H9 (cell line): ENCODE data around the gene CCN5. TPM values are rescaled to one million over a fixed set of nuclear protein-coding genes. Genes with fewer than 3 reads are reported as not detected.

Source experiments
- DNase-seq: peaks from one replicate; pipeline ENCODE4 v3.0.0-alpha.2; 2017
- H2AFZ ChIP-seq: one replicate; pipeline ENCODE4 v1.6.1; 2013; ENCODE audit warnings: mild to moderate bottlenecking, low read length, control low read depth, moderate library complexity
- H2AK5ac ChIP-seq: 2 replicates; pipeline ENCODE4 v1.6.1; 2013; ENCODE audit warnings: low read length, control low read depth, mixed read lengths; ENCODE audit not compliant: insufficient read length
- H2BK120ac ChIP-seq: one replicate; pipeline ENCODE4 v1.6.1; 2013; ENCODE audit warnings: low read depth, mild to moderate bottlenecking, low read length, control low read depth, inconsistent platforms; ENCODE audit not compliant: poor library complexity, severe bottlenecking
- H2BK12ac ChIP-seq: 2 replicates; pipeline ENCODE4 v1.6.1; 2013; ENCODE audit warnings: low read length, control low read depth, mixed read lengths, low read depth; ENCODE audit not compliant: insufficient read length
- H2BK15ac ChIP-seq: 2 replicates; pipeline ENCODE4 v1.6.1; 2013; ENCODE audit warnings: low read depth, low read length, control low read depth
- H2BK20ac ChIP-seq: one replicate; pipeline ENCODE4 v1.6.1; 2013; ENCODE audit warnings: low read depth, mild to moderate bottlenecking, low read length, control low read depth, inconsistent platforms; ENCODE audit not compliant: poor library complexity, severe bottlenecking
- H2BK5ac ChIP-seq: 2 replicates; pipeline ENCODE4 v1.6.1; 2013; ENCODE audit warnings: low read length, control low read depth, mixed read lengths; ENCODE audit not compliant: insufficient read length
- H3K14ac ChIP-seq: 2 replicates; pipeline ENCODE4 v1.6.1; 2013; ENCODE audit warnings: low read length, control low read depth; ENCODE audit not compliant: insufficient read depth
- H3K18ac ChIP-seq: 2 replicates; pipeline ENCODE4 v1.6.1; 2013; ENCODE audit warnings: low read depth, mild to moderate bottlenecking, mixed read lengths, low read length, control low read depth; ENCODE audit not compliant: insufficient read length
- H3K23ac ChIP-seq: 2 replicates; pipeline ENCODE4 v1.6.1; 2013; ENCODE audit warnings: low read length, control low read depth, mixed read lengths, low read depth; ENCODE audit not compliant: insufficient read length
- H3K23me2 ChIP-seq: 2 replicates; pipeline ENCODE4 v1.6.1; 2013; ENCODE audit warnings: low read depth, mild to moderate bottlenecking, mixed read lengths, low read length, control low read depth; ENCODE audit not compliant: insufficient read length, poor library complexity, severe bottlenecking
- H3K27ac ChIP-seq: 2 replicates; pipeline ENCODE4 v1.5.1; 2013; ENCODE audit warnings: low read length, control low read depth, mixed read lengths, low read depth; ENCODE audit not compliant: insufficient read length
- H3K27me3 ChIP-seq: 2 replicates; pipeline ENCODE4 v1.6.1; 2013; ENCODE audit warnings: low read length, control low read depth, inconsistent platforms; ENCODE audit not compliant: insufficient read depth
- H3K4ac ChIP-seq: 2 replicates; pipeline ENCODE4 v1.6.1; 2013; ENCODE audit warnings: low read depth, mild to moderate bottlenecking, control low read depth, inconsistent platforms, low read length, moderate library complexity
- H3K4me1 ChIP-seq: 2 replicates; pipeline ENCODE4 v1.6.1; 2013; ENCODE audit warnings: low read length, control low read depth, inconsistent platforms; ENCODE audit not compliant: insufficient read depth
- H3K4me2 ChIP-seq: 2 replicates; pipeline ENCODE4 v1.6.1; 2013; ENCODE audit warnings: low read length, control low read depth, mixed read lengths; ENCODE audit not compliant: insufficient read length, insufficient read depth
- H3K56ac ChIP-seq: 2 replicates; pipeline ENCODE4 v1.6.1; 2013; ENCODE audit warnings: low read depth, mild to moderate bottlenecking, mixed read lengths, low read length, control low read depth; ENCODE audit not compliant: insufficient read length
- H3K79me1 ChIP-seq: 2 replicates; pipeline ENCODE4 v1.6.1; 2013; ENCODE audit warnings: low read depth, mild to moderate bottlenecking, moderate library complexity, low read length, control low read depth, inconsistent platforms; ENCODE audit not compliant: insufficient read depth, poor library complexity, severe bottlenecking
- H3K79me2 ChIP-seq: 2 replicates; pipeline ENCODE4 v1.6.1; 2013; ENCODE audit warnings: low read length, control low read depth, inconsistent platforms; ENCODE audit not compliant: insufficient read depth
- H3K9ac ChIP-seq: 2 replicates; pipeline ENCODE4 v1.6.1; 2013; ENCODE audit warnings: low read length, control low read depth, mixed read lengths; ENCODE audit not compliant: insufficient read length; ENCODE audit errors: extremely low read depth
- H3K9me3 ChIP-seq: one replicate; pipeline ENCODE4 v1.6.1; 2013; ENCODE audit warnings: low read depth, low read length, inconsistent platforms; ENCODE audit not compliant: control insufficient read depth
- H3T11ph ChIP-seq: one replicate; pipeline ENCODE4 v1.6.1; 2013; ENCODE audit warnings: mild to moderate bottlenecking, low read length, control low read depth, inconsistent platforms
- H4K20me1 ChIP-seq: one replicate; pipeline ENCODE4 v1.6.1; 2013; ENCODE audit not compliant: control insufficient read depth, insufficient read length, insufficient read depth
- H4K5ac ChIP-seq: 2 replicates; pipeline ENCODE4 v1.6.1; 2013; ENCODE audit warnings: low read depth, mild to moderate bottlenecking, mixed read lengths, low read length, control low read depth; ENCODE audit not compliant: insufficient read length
- H4K8ac ChIP-seq: replicated peaks from 2 replicates; pipeline ENCODE4 v1.6.1; 2013; ENCODE audit warnings: low read length, control low read depth, mixed read lengths, low read depth; ENCODE audit not compliant: insufficient read length
- H4K91ac ChIP-seq: 2 replicates; pipeline ENCODE4 v1.6.1; 2013; ENCODE audit warnings: low read depth, mild to moderate bottlenecking, moderate library complexity, mixed read lengths, low read length, control low read depth; ENCODE audit not compliant: insufficient read length
- H3K27ac Mint-ChIP-seq, 3 experiments: 2 replicates in 2 of 3; 3 replicates in 1 of 3; pipeline ENCODE4 v1.8.0; 2020 to 2021; ENCODE audit warnings: mixed read lengths in 3 of 3, mild to moderate bottlenecking in 1 of 3, moderate library complexity in 1 of 3
- H3K27me3 Mint-ChIP-seq: 2 replicates; pipeline ENCODE4 v1.8.0; 2021; ENCODE audit warnings: low read depth, mild to moderate bottlenecking, moderate library complexity, mixed read lengths
- H3K36me3 Mint-ChIP-seq, 3 experiments: 2 replicates in 2 of 3; 3 replicates in 1 of 3; pipeline ENCODE4 v1.8.0; 2020 to 2021; ENCODE audit warnings: low read depth in 3 of 3, mixed read lengths in 3 of 3; ENCODE audit not compliant: insufficient read depth in 1 of 3
- H3K4me1 Mint-ChIP-seq, 2 experiments: 2 replicates each; pipeline ENCODE4 v1.8.0; 2020; ENCODE audit warnings: mixed read lengths in 2 of 2
- H3K4me3 Mint-ChIP-seq, 2 experiments: 2 replicates in 1 of 2; 3 replicates in 1 of 2; pipeline ENCODE4 v1.8.0; 2020 to 2021; ENCODE audit warnings: mild to moderate bottlenecking in 2 of 2, mixed read lengths in 2 of 2, moderate library complexity in 1 of 2
- H3K9me3 Mint-ChIP-seq, 2 experiments: 2 replicates in 1 of 2; 3 replicates in 1 of 2; pipeline ENCODE4 v1.8.0; 2020; ENCODE audit warnings: mild to moderate bottlenecking in 2 of 2, mixed read lengths in 2 of 2, moderate library complexity in 1 of 2
- CTCF ChIP-seq: fragments of 200-600 bp; sonication (generic); conservative IDR thresholded peaks from 3 replicates; pipeline ENCODE4 v1.8.0; 2021; ENCODE audit warnings: antibody characterized with exemption, mild to moderate bottlenecking
- WGBS: extraction: QIAGEN DNeasy Blood & Tissue Kit; methylation state at CpG from one replicate; pipeline ENCODE4 v1.1.7; 2013; ENCODE audit warnings: missing lambda C conversion rate, low lambda C conversion rate, mixed read lengths; ENCODE audit not compliant: insufficient read length; ENCODE audit errors: extremely low coverage; 5-methylcytosine and 5-hydroxymethylcytosine counted together
- total RNA-seq: library from RNA; stranded (reverse); gene quantifications from 2 replicates; pipeline ENCODE4 v1.2.1, GENCODE V29; 2021

Gene CCN5
- total RNA-seq, 1 experiment from 2014 or later, result not detected

- Histone ChIP-seq H3K4me2 (no peak overlapping the region), H3K56ac (no peak overlapping the region), H2BK5ac (no peak overlapping the region), H3K4ac (no peak overlapping the region), H4K5ac (no peak overlapping the region), H4K20me1 (no peaks in the 10 kb centered on the region), H2BK12ac (no peak overlapping the region), H3K18ac (no peak overlapping the region), H4K8ac (no peak overlapping the region), H2BK20ac (no peak overlapping the region), H3K9ac (no peak overlapping the region), H3K23ac (no peak overlapping the region), H2AFZ (no peak overlapping the region), H3K9me3 (no peaks in the 10 kb centered on the region), H3K79me2 (no peaks in the 10 kb centered on the region), H3K4me1 (0 out of 2 replicates have a peak, but pooled peaks cover 2% of the 10 kb centered on the region), H3K27me3 (no peaks in the 10 kb centered on the region), H3K23me2 (no peaks in the 10 kb centered on the region), H3K14ac (no peak overlapping the region), H3T11ph (no peak overlapping the region), H3K79me1 (no peaks in the 10 kb centered on the region), H2BK120ac (no peak overlapping the region), H2AK5ac (no peak overlapping the region), H2BK15ac (no peak overlapping the region), H4K91ac (no peak overlapping the region), H3K27ac (no peak overlapping the region)
- Mint-ChIP-seq H3K4me1 (peaks cover 17 to 20% of the 10 kb centered on the region in 2 experiments), H3K36me3 (peaks cover 0 to 11% (median 0%) of the 10 kb centered on the region in 3 experiments; a peak in 4 of 7 replicates), H3K4me3 (no peak overlapping the region), H3K9me3 (no peaks in the 10 kb centered on the region), H3K27ac (no peak overlapping the region), H3K27me3 (no peaks in the 10 kb centered on the region; the same call in 1 of the 2 replicates)
- TF ChIP-seq CTCF, result no peak
- no CpG with 5 or more reads among the region's 8 CpGs for WGBS
- no peak for DNase-seq
Measured at GRCh38 chr20:44768256-44768655, 53.1 kb downstream of the CCN5 start.
